GM12873 (cell line): ENCODE measurements around the gene VOPP1.

Experiments used
- CTCF ChIP-seq: IDR thresholded peaks from 2 replicates; pipeline ENCODE4 v1.5.1; 2012; ENCODE audit warnings: low read depth, mild to moderate bottlenecking, moderate library complexity, low read length, control low read depth; ENCODE audit not compliant: insufficient read depth; ENCODE audit errors: missing control alignments

VOPP1 gene

GRCh38 chr7:55463686-55464262, 108.5 kb downstream of the VOPP1 start:
- no peak for TF ChIP-seq CTCF

GRCh38 chr7:55458351-55458750, 114.0 kb downstream of the VOPP1 start:
- no peak for TF ChIP-seq CTCF

- no peak for TF ChIP-seq CTCF
Observed at GRCh38 chr7:55457801-55458200, 114.5 kb downstream of the VOPP1 start.

GRCh38 chr7:55452971-55453370, 119.3 kb downstream of the VOPP1 start:
- no peak for TF ChIP-seq CTCF

GRCh38 chr7:55449992-55450535, 122.2 kb downstream of the VOPP1 start:
- TF ChIP-seq CTCF: no peak

- TF ChIP-seq CTCF: no peak
Observed at GRCh38 chr7:55449205-55449991, 122.9 kb downstream of the VOPP1 start.

GRCh38 chr7:55448526-55448925, 123.8 kb downstream of the VOPP1 start:
- no peak for TF ChIP-seq CTCF
